SW 1271 (cell line): ENCODE data around the gene N4BP3.
"Not testable (repeated sequence)": the region's sequence is repeated elsewhere in the genome, so short reads cannot be mapped to it uniquely, and the experiment has no call there.

Experiments used
- DNase-seq, 2 experiments: peaks; one replicate each; lab custom pipeline; 2025; lab: John Stamatoyannopoulos, UW

Gene N4BP3, protein sequence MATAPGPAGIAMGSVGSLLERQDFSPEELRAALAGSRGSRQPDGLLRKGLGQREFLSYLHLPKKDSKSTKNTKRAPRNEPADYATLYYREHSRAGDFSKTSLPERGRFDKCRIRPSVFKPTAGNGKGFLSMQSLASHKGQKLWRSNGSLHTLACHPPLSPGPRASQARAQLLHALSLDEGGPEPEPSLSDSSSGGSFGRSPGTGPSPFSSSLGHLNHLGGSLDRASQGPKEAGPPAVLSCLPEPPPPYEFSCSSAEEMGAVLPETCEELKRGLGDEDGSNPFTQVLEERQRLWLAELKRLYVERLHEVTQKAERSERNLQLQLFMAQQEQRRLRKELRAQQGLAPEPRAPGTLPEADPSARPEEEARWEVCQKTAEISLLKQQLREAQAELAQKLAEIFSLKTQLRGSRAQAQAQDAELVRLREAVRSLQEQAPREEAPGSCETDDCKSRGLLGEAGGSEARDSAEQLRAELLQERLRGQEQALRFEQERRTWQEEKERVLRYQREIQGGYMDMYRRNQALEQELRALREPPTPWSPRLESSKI

DNA sequence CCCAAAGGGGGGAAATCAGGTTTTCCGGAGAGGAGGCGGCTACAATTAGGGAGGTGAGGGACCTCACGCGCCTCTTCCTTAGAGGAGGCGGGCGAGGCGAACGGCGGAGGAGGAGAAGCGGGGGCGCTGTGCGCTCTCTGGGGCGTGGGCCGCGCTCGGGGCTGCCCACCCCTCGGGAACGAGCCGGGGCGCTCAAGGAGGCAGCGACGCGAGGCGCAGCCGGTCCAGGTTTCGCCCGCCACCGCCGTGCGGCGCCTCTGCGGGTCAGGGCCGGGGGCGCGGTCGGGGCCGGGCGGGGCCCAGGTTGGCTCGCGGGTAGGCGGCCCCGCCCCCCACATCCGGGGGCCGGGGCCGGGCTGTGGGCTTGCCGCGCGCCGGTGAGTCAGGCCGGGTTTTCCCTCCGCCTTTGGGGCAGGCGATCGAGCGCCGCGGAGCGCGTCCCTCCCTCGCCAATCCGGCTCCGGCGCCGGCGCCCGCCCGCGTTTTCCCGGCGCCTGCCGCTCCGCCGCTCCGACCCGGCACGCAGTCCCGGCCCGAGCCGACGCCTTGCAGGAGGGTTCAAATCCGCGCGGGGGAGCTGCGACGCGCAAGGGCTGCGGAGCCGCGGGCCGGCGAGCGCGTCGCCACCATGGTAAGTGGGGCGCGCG is at the start of gene N4BP3:
N4BP3 (plus strand) TSS at position 392 of the 647 bp plus-strand sequence. CDS start 6,052 bp downstream, outside the sequence.
- DNase-seq = peak in 1 of 2 experiments; percentile 57

DNA sequence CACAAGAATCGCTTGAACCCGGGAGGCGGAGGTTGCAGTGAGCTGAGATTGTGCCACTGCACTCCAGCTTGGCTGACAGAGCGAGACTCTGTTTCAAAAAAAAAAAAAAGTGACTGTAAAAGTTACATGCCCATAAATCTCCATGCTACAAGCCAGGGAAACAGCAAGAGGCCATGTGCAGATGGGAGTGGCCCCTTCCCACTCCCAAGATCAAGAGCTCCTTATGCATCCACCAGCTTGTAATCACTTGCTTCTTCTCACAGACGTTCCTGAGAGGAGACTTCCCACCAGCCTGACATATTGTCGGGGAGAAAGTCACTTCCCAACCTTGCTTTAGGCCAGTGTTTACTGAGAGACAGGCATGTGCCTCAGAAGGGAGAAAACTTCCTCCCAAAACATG is 45.6 kb upstream of the N4BP3 start:
- DNase-seq = no peak

DNA sequence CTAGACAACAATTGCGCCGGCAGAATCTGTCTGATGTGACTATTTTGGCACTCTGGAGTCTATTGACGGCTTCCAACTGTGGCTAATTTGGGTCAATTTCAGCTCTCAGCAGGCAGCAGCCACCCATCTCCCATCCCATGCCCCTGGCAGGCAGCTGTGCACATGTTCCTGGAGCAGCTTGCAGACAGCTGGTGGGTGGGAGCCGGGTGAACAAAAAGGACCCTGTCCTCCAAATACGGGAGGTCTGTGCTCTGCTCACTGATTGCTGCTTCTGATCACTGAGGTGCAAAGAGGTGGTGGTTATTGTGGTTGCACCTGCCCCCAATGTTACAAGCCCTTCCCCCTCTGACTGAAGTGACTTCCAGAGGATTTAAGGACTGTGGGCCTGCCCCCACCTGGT is 45.0 kb upstream of the N4BP3 start:
- DNase-seq = no peak

DNA sequence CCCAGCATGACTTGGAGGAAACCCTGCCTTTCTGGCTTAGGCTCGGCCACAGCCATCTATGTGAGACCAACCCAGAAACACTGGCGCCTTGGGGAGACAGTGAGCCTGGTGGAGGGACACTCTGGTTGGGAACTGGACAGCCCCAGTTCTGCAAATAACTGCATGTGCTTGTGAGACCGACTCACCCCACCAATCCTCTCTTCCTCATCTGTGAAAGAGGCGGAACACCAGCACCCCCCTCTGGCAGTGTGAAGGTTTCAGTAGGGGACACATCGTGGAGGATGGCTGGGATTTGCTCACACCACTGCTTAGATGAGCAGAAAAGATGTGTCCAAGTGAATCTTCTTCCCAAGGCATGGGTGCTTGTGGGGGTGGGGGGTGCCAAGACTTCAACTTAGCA is 43.4 kb upstream of the N4BP3 start:
- peak in 1 of 2 experiments; percentile 14 for DNase-seq

DNA sequence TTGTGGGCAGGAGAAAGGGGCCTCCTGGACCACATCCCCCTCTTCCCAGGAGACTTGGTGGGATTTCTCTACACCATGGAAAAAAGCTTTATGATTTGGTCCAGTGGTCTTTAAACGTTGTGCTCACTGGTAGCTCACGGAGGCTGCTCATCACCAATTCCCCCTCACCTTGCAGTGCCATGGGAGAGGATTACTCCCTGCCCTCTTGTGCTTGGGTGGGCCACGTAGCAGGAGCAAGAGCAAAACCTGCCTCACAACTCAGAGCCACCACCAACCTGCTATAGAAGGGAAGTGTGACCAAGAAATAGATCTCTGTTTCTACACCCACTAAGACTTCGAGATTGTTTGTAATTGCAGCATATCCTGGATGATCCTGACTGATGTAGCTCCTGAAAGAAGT is 42.2 kb upstream of the N4BP3 start:
- DNase-seq = no peak

DNA sequence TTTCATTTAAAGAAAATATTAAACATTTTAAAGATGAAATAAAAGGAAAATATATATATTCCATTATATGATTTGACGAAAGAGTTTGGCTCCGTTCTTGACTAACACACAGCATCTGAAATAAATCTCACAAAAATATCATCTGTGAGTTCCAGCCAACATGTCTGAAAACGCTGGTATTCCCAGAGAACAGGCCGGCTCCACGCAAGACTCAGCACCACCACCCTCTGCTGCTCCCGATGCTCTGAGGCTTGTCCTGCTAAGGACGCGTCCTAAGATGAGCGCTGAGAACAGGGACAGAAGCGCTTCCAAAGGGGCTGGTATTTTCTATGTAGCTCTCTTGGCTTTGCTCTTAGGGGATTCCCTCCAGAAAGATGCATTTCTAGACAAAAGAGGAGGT is 40.6 kb upstream of the N4BP3 start:
- no peak for DNase-seq

DNA sequence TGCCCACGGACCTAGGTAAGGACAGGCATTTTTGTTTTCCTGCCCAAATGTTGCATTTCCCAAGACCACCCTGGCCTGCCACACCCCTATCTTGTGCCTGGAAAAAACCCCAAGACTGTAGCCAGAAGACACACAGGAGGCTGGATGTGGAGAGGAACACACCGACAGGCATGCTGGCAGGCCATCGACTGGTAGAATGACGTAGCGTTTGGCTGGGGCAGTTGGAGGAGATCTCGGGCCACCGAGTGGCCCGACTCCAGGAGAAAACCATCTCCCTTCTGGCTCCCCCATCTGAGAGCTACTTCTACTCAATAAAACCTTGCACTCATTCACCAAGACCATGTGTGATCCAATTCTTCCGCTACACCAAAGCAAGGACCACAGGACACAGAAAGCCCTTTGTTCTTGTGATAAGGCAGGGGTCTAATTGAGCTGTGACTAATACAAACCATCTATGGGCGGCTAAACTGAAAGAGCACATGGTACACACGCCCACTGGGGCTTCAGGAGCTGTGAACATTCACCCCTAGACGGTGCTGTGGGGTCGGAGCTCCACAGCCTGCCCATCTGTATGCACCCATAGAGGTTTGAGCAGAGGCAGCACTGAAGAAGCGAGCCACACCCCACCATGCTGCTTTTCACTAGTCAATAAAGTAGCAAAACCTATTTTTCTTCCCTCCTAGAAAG is 38.9 kb upstream of the N4BP3 start:
- DNase-seq = no peak

DNA sequence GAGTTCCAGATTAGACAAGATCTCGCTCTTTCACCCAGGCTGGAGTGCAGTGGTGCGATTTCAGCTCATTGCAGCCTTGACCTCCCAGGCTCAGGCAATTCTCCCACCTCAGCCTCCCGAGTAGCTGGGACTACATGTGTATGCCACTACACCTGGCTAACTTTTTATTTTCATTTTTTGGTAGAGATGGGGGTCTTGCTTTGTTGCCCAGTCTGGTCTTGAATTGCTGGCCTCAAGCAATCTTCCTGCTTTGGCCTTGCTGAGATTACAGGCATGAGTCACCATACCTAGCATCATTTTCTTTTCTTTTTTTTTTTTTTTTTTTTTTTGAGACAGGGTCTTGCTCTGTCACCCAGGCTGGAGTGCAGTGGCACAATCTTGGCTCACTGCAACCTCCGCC is 36.4 kb upstream of the N4BP3 start:
- not testable (repeated sequence) for DNase-seq

DNA sequence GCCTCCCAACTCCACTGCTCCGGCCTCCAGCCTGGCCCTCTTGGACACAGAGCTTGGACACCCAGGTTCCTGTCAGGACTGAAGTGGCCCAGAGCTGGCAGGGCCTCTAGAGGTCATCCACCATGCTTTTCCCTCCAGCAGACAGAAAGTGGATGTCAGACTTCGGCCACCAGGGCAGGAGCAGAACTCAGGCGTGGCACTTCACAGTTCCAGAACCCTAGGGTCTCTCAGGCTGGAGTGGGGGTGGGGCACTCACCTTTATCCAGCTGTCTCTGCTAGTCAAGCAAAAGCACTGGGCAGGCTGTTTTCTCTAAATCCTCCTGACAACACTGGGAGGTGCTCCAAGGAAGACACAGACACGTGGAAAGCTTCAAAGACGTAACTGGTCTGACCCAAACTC is 35.6 kb upstream of the N4BP3 start:
- DNase-seq = no peak

DNA sequence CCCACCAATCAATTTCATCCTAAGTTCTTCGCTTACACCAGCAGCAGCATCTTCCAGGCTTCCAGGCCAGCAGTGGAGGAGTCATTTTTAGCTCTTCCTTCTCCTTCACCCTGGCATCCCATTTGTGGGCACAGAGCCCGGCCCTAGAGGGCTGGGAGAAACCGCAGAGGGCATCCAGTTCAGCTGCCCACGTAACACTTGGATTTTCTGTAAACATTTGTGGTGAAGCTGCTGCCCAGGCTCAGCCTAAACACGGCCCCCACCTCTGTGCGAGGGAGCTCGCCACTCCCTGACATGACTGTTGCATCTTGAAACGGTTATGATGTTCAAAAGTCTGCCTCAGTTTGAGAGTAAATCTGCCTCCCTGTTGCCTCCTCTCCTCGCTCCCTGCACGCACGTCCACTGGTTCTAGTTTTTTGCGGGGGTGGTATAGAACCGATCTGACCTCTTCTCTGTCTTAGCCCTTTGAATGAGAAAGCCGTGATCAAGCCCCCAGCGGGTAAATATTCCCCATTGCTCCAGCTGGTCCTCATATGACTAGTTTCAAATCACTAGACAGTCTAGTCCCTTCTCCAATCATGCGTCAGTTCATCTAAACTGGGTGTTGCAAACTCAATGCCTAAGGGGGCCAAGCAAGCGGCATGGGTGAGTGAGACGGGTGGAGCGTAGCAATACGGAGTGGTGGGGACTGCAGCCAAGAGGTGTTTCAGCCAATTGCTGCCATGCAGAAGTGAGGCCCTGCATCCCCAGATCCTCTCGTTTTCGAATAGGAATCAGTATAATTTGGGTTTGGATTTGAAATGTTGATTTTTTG is 34.9 kb upstream of the N4BP3 start:
- no peak for DNase-seq

DNA sequence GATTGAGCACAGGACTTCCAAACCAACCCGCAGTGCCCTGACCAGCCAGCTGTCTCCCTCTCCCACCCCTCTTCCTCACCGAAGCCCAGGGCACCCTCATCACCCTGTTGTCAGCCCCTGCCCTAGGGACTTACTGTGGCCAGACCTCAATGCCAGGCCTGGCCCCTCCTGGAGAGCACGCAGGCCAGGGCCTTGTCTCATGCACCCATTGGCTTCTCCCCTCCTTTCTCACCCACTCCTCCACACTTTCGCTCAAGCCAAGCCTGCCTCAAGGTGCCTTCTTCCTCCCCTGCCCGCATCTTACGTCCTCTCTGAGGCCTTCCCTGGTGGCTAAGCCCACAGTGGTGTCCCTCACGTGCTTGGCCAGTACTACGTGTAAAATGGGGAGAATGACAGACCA is 33.3 kb upstream of the N4BP3 start:
- DNase-seq = no peak

DNA sequence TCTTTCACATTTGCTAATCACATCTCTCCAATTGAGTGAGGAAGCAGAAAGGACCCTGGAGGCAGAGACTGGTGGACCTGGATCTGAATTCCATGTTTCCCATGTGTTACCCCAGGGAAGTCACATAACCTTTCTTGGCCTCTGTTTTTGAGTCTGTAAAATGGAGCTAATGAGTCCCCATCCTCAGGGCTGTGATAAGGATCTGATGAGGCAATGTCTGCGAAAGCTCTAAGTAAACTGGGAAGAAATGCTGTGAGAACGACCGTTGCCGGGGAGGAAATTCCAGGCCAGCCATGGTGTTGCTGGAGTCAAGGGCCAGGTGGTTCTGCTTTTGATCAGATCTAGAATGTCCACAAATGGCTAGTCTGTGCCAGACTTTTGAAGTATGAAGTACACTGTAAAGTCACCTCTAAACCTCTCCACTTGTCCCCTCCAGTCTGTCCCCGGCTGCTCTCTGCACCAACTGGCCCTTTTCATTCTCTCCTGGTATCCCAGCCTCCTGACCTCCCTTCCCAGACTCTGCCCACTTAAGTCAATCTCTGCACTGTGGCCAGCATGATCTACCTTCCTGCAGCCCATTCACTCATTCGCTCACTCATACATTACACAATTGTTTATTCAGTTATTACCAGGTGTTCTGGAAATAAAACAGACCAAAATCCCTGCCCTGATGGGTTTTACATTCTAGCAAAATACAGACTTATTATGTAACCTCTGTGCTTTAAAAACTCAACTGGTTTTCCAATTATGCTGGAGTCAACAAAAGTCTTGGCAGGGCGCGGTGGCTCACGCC is 32.5 kb upstream of the N4BP3 start:
- no peak for DNase-seq

DNA sequence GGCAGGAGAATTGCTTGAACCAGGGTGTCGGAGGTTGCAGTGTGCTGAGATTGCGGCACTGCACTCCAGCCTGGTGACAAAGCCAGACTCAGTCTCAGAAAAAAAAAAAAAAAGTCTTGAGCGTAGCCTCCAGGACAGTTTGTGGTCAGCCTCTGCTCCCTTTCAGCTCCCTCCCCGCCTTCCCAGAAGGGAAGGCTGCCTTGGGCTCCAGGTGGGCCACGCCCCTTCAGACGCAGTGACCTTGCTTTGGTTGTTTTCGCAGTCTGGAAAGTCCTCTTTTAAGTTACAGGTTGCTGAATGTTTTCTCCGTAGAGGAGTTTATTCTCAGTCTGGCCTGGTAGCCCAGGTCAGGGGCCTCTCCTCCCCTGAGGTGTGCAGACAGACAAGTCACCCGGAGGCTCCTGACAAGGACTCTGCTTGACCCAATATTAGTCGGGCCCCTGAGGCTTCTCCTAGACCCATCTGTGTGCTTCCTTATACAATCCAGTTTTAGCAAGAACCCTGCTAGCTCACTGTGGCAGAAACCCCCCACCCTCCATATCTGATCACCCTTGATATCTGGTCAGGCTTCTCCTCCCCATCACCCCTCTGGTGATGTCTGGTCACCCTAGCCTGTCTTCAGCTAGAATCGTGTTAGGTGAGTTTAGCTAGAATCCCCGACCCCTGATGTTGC is 31.6 kb upstream of the N4BP3 start:
- DNase-seq = no peak

DNA sequence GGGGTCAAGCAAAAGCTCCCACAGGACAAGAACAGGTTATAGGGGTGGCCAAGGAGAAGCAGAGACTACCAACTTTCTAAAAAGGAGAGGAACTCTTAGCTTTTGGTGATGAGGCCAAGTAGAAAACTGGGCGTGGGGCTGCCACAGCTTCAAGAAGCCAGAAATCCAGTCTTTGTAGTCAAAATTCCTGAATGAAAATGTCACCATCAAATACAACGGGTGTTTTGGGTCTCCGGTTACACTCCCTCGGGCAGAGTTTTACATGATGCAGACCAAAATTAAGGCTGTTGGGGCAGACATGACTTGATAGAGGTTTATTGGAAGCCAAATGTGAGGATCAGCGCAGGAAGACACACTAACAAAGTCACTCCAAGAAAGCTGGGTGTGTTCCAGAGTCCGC is 29.4 kb upstream of the N4BP3 start:
- no peak for DNase-seq

DNA sequence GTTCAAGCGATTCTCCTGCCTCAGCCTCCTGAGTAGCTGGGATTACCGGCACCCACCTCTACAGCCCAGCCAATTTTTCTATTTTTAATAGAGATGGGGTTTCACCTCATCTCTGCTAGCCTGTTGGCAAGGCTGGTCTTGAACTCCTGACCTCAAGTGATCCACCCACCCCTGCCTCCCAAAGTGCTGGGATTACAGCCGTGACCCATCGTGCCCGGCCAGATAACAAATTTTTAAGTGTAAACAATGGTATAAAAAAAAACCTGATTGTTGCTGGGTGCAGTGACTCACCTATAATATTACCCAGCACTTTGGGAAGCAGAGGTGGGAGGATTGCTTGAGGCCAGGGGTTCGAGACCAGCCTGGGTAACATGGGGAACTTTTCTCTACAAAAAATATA is 28.0 kb upstream of the N4BP3 start:
- no peak for DNase-seq

DNA sequence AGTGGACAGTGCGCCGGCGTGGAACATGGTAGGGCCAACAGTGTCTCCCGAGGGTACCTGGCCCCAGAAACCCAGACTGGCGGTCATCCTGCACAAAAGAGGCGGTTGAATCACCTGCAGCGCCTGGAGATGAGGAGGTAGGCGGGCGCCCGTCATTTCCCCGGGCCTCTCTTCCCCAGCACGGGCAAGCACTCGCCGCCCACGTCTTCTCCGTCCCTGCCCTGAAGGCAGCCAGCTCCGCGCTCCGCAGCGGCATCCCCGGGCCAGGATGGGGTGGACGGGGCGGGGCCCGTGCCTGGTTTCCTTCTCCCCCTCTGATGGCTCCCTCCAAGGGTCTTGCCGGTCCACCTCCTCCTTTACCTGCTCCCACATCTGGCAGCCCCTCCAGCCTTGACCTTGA is 27.1 kb upstream of the N4BP3 start:
- no peak for DNase-seq

DNA sequence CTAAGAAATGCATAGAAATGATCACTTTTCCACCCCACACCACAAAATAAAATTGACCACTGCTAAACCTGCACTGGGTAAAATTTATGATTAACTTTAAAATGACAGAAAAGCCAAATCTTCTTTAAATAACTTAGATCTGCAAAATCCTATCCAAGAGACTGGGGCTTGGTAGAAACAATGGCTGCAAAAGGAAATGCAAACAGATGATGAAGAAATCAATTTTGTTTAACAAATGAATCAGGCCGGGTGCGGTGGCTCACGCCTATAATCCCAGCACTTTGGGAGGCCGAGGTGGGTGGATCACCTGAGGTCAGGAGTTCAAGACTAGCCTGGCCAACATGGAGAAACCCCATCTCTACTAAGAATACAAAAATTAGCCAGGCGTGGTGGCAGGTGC is 26.1 kb upstream of the N4BP3 start:
- not testable (repeated sequence) for DNase-seq

DNA sequence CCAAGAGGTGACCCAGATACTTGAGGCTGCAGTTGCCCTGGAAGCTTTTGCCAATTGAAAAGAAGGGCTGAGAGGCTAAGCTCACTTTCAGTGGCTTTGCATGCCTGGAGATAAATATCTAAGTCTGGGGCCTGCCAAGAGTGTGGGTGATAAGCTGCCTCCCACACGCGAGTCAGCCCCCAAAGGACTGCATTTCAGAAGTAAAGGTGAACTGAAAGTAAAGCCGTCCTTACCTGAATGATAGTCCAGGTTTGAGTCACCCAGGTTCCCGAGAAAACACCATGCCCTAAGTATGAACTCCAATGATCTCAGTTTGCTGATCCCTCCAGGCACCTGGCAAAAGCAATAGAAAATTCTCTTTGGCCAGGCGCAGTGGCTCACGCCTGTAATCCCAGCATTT is 22.5 kb upstream of the N4BP3 start:
- DNase-seq = no peak

DNA sequence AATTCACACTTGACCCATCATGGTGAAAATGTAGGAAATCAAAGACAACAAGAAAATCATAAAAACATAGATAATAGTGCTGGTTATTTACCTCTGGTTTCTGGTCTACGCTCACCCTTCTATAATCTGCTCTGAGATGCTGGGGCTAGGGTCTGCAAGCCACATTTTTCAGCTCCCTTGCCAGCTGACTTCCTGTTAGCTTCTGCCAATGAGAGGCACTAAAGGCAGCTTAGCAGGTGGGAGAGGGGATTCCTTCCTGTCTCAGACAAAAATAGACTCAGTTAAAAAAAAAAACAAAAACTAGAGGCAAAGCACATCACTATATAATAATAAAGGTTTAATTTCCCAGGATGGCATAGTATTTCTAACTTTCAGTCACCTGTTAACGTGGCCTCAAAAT is 20.2 kb upstream of the N4BP3 start:
- no peak for DNase-seq

DNA sequence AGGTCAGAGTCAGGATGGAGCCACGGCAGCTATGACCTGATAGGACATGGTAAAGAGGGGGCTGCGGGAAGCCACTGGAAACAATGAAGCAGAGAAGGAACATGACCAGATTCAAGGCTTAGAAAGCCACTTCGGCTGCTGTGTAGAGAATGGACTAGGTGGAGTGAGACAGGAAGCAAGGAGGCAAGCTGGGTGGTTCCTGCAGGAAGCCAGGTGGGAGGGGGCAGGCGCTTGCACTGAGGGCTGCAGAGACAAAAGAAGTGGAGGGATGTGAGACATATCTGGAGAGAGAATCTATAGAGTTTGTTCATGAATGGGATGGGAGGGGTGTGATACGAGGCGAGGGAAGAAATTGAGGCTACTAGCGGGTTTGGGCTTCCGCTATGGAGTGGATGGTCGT is 19.0 kb upstream of the N4BP3 start:
- no peak for DNase-seq

DNA sequence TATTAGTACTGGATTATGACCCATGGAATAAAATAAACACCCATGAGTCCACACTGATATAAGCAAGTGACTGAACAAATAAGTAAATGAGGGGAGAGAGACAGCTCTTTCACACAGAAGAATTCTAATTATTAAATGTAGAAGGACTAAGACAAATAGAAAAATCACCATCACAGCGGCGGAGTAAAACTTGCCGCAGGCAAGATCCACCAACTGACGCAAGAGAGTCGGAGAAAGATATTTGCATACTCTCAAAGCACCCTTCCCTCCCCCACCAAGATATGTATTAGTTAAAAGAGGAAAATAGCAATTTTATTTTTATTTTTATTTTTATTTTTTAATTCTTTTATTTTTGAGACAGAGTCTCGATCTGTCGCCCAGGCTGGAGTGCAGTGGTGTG is 14.6 kb upstream of the N4BP3 start:
- DNase-seq = no peak
